HepG2 (cell line): ENCODE results near the gene C14orf180. TPM values are rescaled to one million over a fixed set of nuclear protein-coding genes. Genes with fewer than 3 reads are reported as not detected.
A peak's percentile ranks its signal among the peaks of the same experiment; 100 is the strongest.

ENCODE experiments used
- ATAC-seq: fragments of 200-7000 bp; cut with Tn5 transposase; 3 replicates; pipeline ENCODE4 v1.9.1; 2020; ENCODE audit warnings: mild to moderate bottlenecking, moderate library complexity
- BruUV-seq: library from RNA; stranded (reverse); fragments of 400-500 nt; replicated peaks from 2 replicates; lab custom pipeline; 2021; lab: Mats Ljungman, UMichigan
- CTCF ChIA-PET: fragments of 300-600 bp; formaldehyde crosslinking; extraction: SDS; loops from one replicate; lab custom pipeline; 2021; ENCODE audit warnings: low total read pairs, inconsistent platforms, low intra/inter-chr PET ratio; lab: Yijun Ruan, JAX
- POLR2A ChIA-PET: fragments of 350-600 bp; sonication (Branson Sonifier 250); formaldehyde crosslinking; loops from one replicate; lab custom pipeline; 2020; ENCODE audit warnings: antibody characterized with exemption, inconsistent platforms; lab: Yijun Ruan, JAX
- DNase-seq: peaks from one replicate; pipeline ENCODE4 v3.0.0-alpha.2; 2015; ENCODE audit warnings: low spot score
- FAIRE-seq: peaks from 3 replicates; lab custom pipeline; 2011; peaks lifted over from hg19 to GRCh38; lab: Jason Lieb, UNC
- H2AFZ ChIP-seq: one replicate; pipeline ENCODE4 v1.6.1; 2011; ENCODE audit warnings: low read length, inconsistent platforms
- H3K27ac ChIP-seq: fragments of 300-600 bp; 3 replicates; pipeline ENCODE4 v1.8.0; 2011; ENCODE audit warnings: mixed run types, mild to moderate bottlenecking, mixed read lengths, low read length, inconsistent platforms; ENCODE audit not compliant: insufficient read depth; ENCODE audit errors: extremely low read length
- H3K27me3 ChIP-seq, 2 experiments: fragments of 200-600 bp in 1 of 2; 2 replicates in 1 of 2; 3 replicates in 1 of 2; pipeline versions ENCODE4 v1.6.0 to v1.8.0; 2011; ENCODE audit warnings: low read length in 2 of 2, mild to moderate bottlenecking in 2 of 2, moderate library complexity in 2 of 2, inconsistent platforms in 1 of 2; ENCODE audit not compliant: insufficient read depth in 2 of 2, control insufficient read depth in 1 of 2
- H3K36me3 ChIP-seq, 2 experiments: fragments of 200-600 bp in 1 of 2; replicated peaks in 1 of 2; 2 replicates in 1 of 2; 3 replicates in 1 of 2; pipeline versions ENCODE4 v1.5.1 to v1.8.0; 2011; ENCODE audit warnings: low read length in 2 of 2, inconsistent platforms in 1 of 2; ENCODE audit not compliant: insufficient read depth in 2 of 2, control insufficient read depth in 1 of 2
- H3K4me1 ChIP-seq: 2 replicates; pipeline ENCODE4 v1.5.1; 2012; ENCODE audit warnings: low read length, inconsistent platforms; ENCODE audit not compliant: insufficient read depth
- H3K4me2 ChIP-seq: 2 replicates; pipeline ENCODE4 v1.6.0; 2011; ENCODE audit warnings: low read depth, low read length, inconsistent platforms
- H3K4me3 ChIP-seq, 3 experiments: fragments of 200-600 bp in 1 of 3; sonication (generic), shearing (Covaris generic) in 1 of 3; replicated peaks in 1 of 3; 2 replicates each; pipeline ENCODE4 v1.5.1; 2011 to 2016; ENCODE audit warnings: low read length in 3 of 3, inconsistent platforms in 2 of 3, low read depth in 2 of 3, mild to moderate bottlenecking in 2 of 3, control low read depth in 1 of 3, mixed read lengths in 1 of 3; ENCODE audit not compliant: insufficient read depth in 1 of 3
- H3K79me2 ChIP-seq: one replicate; pipeline ENCODE4 v1.6.1; 2011; ENCODE audit warnings: low read length, inconsistent platforms; ENCODE audit not compliant: insufficient read depth
- H3K9ac ChIP-seq: 2 replicates; pipeline ENCODE4 v1.6.0; 2011; ENCODE audit warnings: mild to moderate bottlenecking, low read depth, low read length, inconsistent platforms; ENCODE audit not compliant: insufficient read depth
- H3K9me3 ChIP-seq: 2 replicates; pipeline ENCODE4 v1.5.1; 2012; ENCODE audit warnings: mild to moderate bottlenecking, low read length
- H4K20me1 ChIP-seq: 2 replicates; pipeline ENCODE4 v1.6.0; 2011; ENCODE audit warnings: inconsistent platforms, mild to moderate bottlenecking, low read length, moderate library complexity; ENCODE audit not compliant: insufficient read depth
- ARID4A ChIP-seq: sonication (generic); formaldehyde crosslinking; IDR thresholded peaks from 2 replicates; pipeline ENCODE4 v1.5.0; 2020; ENCODE audit warnings: mild to moderate bottlenecking, missing genetic modification reagents, borderline replicate concordance
- DNMT1 ChIP-seq: sonication (generic); formaldehyde crosslinking; IDR thresholded peaks from 2 replicates; pipeline ENCODE4 v1.5.1; 2020; ENCODE audit warnings: mild to moderate bottlenecking, missing genetic modification reagents
- MNT ChIP-seq: fragments of 450-650 bp; IDR thresholded peaks from 2 replicates; pipeline ENCODE4 v1.6.1; 2016
- ZNF546 ChIP-seq: sonication (generic); formaldehyde crosslinking; conservative IDR thresholded peaks from 2 replicates; pipeline ENCODE4 v1.8.1; 2023; ENCODE audit warnings: mild to moderate bottlenecking, missing genetic modification reagents
- ZNF616 ChIP-seq: sonication (generic); formaldehyde crosslinking; IDR thresholded peaks from 2 replicates; pipeline ENCODE4 v1.5.0; 2020; ENCODE audit warnings: low read depth, mild to moderate bottlenecking, missing genetic modification reagents
- ZNF788 ChIP-seq: sonication (generic); formaldehyde crosslinking; IDR thresholded peaks from 2 replicates; pipeline ENCODE4 v1.5.0; 2020; ENCODE audit warnings: mild to moderate bottlenecking, missing genetic modification reagents, borderline replicate concordance
- WGBS: methylation state at CpG from one replicate; pipeline ENCODE4 v1.1.6; 2017; ENCODE audit warnings: low lambda C conversion rate; 5-methylcytosine and 5-hydroxymethylcytosine counted together
- in situ Hi-C: cut with HindIII; loops from 2 replicates; pipeline ENCODE4 v1.10.0; 2017; ENCODE audit warnings: low pct_unique_long_range_greater_than_20kb; ENCODE audit not compliant: extremely low pct_ligation_motif_present
- intact Hi-C: fragments of 100-400 bp; cut with micrococcal nuclease; formaldehyde crosslinking; loops from one replicate; pipeline ENCODE4 v1.10.0; 2022; ENCODE audit not compliant: unreplicated experiment
- polyA plus RNA-seq, 8 experiments: library from polyadenylated mRNA; depleted of rRNA in 3 of 8; stranded (reverse) in 7 of 8; unstranded in 1 of 8; fragments of >200 nt; fragmentation: Illumina TruSeq in 4 of 8; extraction: Trizol in 4 of 8; gene quantifications; 2 replicates each; pipeline versions ENCODE4 v1.2.1 to v1.2.3, GENCODE V29; 2011 to 2016; ENCODE audit warnings: low read depth in 4 of 8, missing spikeins in 1 of 8, mixed read lengths in 1 of 8; ENCODE audit not compliant: insufficient read depth in 1 of 8
- total RNA-seq, 5 experiments: library from RNA; depleted of rRNA; stranded (reverse); fragments of >200 nt; fragmentation: Illumina TruSeq; extraction: Trizol; gene quantifications; 2 replicates each; pipeline ENCODE4 v1.2.3, GENCODE V29; 2016; ENCODE audit warnings: low read depth in 1 of 5

C14orf180 gene
- total and polyA plus RNA-seq, 2 of the 13 experiments (the other 11 are each of a cell fraction or from before 2014, with no cell fraction given), result not detected

GRCh38 chr14:104568620-104569019, 10.9 kb upstream of the C14orf180 start (continued):
- TF ChIP-seq MNT, result peak; percentile 99

- Histone ChIP-seq H3K4me2 (no peak overlapping the region), H3K4me1 (peaks cover 4% of the 10 kb centered on the region; the same call in 1 of the 2 replicates)
- no TSS peak for BruUV-seq
- TF ChIP-seq ARID4A (CRISPR knock-in tag), result no peak
- TF ChIP-seq ZNF546 (CRISPR knock-in tag), result no peak
- TF ChIP-seq ZNF788, result no peak
- TF ChIP-seq DNMT1 (CRISPR knock-in tag), result no peak
- TF ChIP-seq ZNF616, result no peak
- TF ChIP-seq, all 625 proteins: peak for 0
- Histone ChIP-seq H3K9ac (no peak overlapping the region), H3K36me3 (no peaks in the 10 kb centered on the region), H3K4me3 (no peak overlapping the region), H2AFZ (no peak overlapping the region), H3K79me2 (no peaks in the 10 kb centered on the region), H3K27ac (no peak overlapping the region), H3K27me3 (peaks cover 20 to 80% of the 10 kb centered on the region in 2 experiments; a peak in 4 of 5 replicates), H3K9me3 (no peaks in the 10 kb centered on the region), H4K20me1 (peaks cover 2% of the 10 kb centered on the region; the same call in 1 of the 2 replicates)
- ATAC-seq (no peak), DNase-seq (no peak), FAIRE-seq (no peak)
- ChIA-PET CTCF (no interaction called here), POLR2A (no interaction called here)
- in situ Hi-C loops, result no loop called here
- intact Hi-C loops, result no loop called here
- 3% methylated on average over 10 of the region's 10 CpGs for WGBS
These were observed 10.1 kb upstream of the C14orf180 start for GRCh38 chr14:104569435-104569834.
